HepG2 (cell line): ENCODE results near the gene RNPEPL1. TPM values are rescaled to one million over a fixed set of nuclear protein-coding genes. Genes with fewer than 3 reads are reported as not detected.

ENCODE experiments used
- AKNA ChIP-seq: sonication (generic); formaldehyde crosslinking; IDR thresholded peaks from 2 replicates; pipeline ENCODE4 v1.4.0; 2020; ENCODE audit warnings: missing genetic modification reagents, borderline replicate concordance
- CREBL2 ChIP-seq: sonication (generic); formaldehyde crosslinking; IDR thresholded peaks from 2 replicates; pipeline ENCODE4 v1.8.1; 2023; ENCODE audit warnings: missing genetic modification reagents, mild to moderate bottlenecking, borderline replicate concordance
- ERF ChIP-seq: IDR thresholded peaks from 2 replicates; pipeline ENCODE4 v1.6.1; 2018; ENCODE audit warnings: missing biosample characterization, missing genetic modification reagents
- HINFP ChIP-seq: sonication (generic); formaldehyde crosslinking; IDR thresholded peaks from 2 replicates; pipeline ENCODE4 v1.4.0; 2020; ENCODE audit warnings: low read depth, mild to moderate bottlenecking, missing genetic modification reagents
- HMGXB4 ChIP-seq, 2 experiments: sonication (generic) in 1 of 2; formaldehyde crosslinking in 1 of 2; IDR thresholded peaks; 2 replicates each; pipeline versions ENCODE4 v1.4.0 to v1.6.1; 2018 to 2020; ENCODE audit warnings: missing genetic modification reagents in 2 of 2, borderline replicate concordance in 1 of 2, low read depth in 1 of 2, mild to moderate bottlenecking in 1 of 2, missing biosample characterization in 1 of 2
- IKZF5 ChIP-seq: IDR thresholded peaks from 2 replicates; pipeline ENCODE4 v1.6.1; 2018; ENCODE audit warnings: missing genetic modification reagents, mild to moderate bottlenecking, missing compliant biosample characterization
- KAT8 ChIP-seq: IDR thresholded peaks from 2 replicates; pipeline ENCODE4 v1.6.1; 2016; ENCODE audit warnings: missing genetic modification reagents, missing compliant biosample characterization
- PCBP1 ChIP-seq: fragments of 200-400 bp; formaldehyde crosslinking; IDR thresholded peaks from 2 replicates; pipeline ENCODE4 v1.6.1; 2017; ENCODE audit warnings: mild to moderate bottlenecking, low read depth, low read length, borderline replicate concordance
- PHF20 ChIP-seq: sonication (generic); formaldehyde crosslinking; IDR thresholded peaks from 2 replicates; pipeline ENCODE4 v1.5.0; 2020; ENCODE audit warnings: mild to moderate bottlenecking, missing genetic modification reagents
- SMAD9 ChIP-seq: sonication (generic); formaldehyde crosslinking; IDR thresholded peaks from 2 replicates; pipeline ENCODE4 v1.5.1; 2020; ENCODE audit warnings: mild to moderate bottlenecking, missing genetic modification reagents
- SMYD3 ChIP-seq: sonication (generic); formaldehyde crosslinking; IDR thresholded peaks from 2 replicates; pipeline ENCODE4 v1.8.1; 2023; ENCODE audit warnings: mild to moderate bottlenecking, missing genetic modification reagents
- SRSF4 ChIP-seq: fragments of 200-400 bp; formaldehyde crosslinking; IDR thresholded peaks from one replicate; pipeline ENCODE4 v1.6.1; 2018; ENCODE audit warnings: mild to moderate bottlenecking, low read depth, low read length, moderate library complexity; ENCODE audit not compliant: poor library complexity, severe bottlenecking
- ZBTB26 ChIP-seq: IDR thresholded peaks from 2 replicates; pipeline ENCODE4 v1.6.1; 2016; ENCODE audit warnings: missing compliant biosample characterization, missing genetic modification reagents, borderline replicate concordance
- ZNF225 ChIP-seq: sonication (generic); formaldehyde crosslinking; IDR thresholded peaks from 2 replicates; pipeline ENCODE4 v1.4.0; 2020; ENCODE audit warnings: mild to moderate bottlenecking, missing genetic modification reagents
- ZNF317 ChIP-seq: sonication (generic); formaldehyde crosslinking; IDR thresholded peaks from 2 replicates; pipeline ENCODE4 v1.5.0; 2020; ENCODE audit warnings: mild to moderate bottlenecking, missing genetic modification reagents
- ZNF510 ChIP-seq: sonication (generic); formaldehyde crosslinking; IDR thresholded peaks from 2 replicates; pipeline ENCODE4 v1.4.0; 2020; ENCODE audit warnings: low read depth, mild to moderate bottlenecking, missing genetic modification reagents
- ZNF747 ChIP-seq: sonication (generic); formaldehyde crosslinking; IDR thresholded peaks from 2 replicates; pipeline ENCODE4 v1.8.1; 2023; ENCODE audit warnings: missing genetic modification reagents, mild to moderate bottlenecking, borderline replicate concordance
- polyA plus RNA-seq, 8 experiments: library from polyadenylated mRNA; depleted of rRNA in 3 of 8; stranded (reverse) in 7 of 8; unstranded in 1 of 8; fragments of >200 nt; fragmentation: Illumina TruSeq in 4 of 8; extraction: Trizol in 4 of 8; gene quantifications; 2 replicates each; pipeline versions ENCODE4 v1.2.1 to v1.2.3, GENCODE V29; 2011 to 2016; ENCODE audit warnings: low read depth in 4 of 8, missing spikeins in 1 of 8, mixed read lengths in 1 of 8; ENCODE audit not compliant: insufficient read depth in 1 of 8
- total RNA-seq, 5 experiments: library from RNA; depleted of rRNA; stranded (reverse); fragments of >200 nt; fragmentation: Illumina TruSeq; extraction: Trizol; gene quantifications; 2 replicates each; pipeline ENCODE4 v1.2.3, GENCODE V29; 2016; ENCODE audit warnings: low read depth in 1 of 5

Gene RNPEPL1
- total and polyA plus RNA-seq, 2 of the 13 experiments (the other 11 are each of a cell fraction or from before 2014, with no cell fraction given) = 13.0 to 18.0 TPM

GRCh38 chr2:240567872-240568677, at the start of gene RNPEPL1 (continued):
- no peak for TF ChIP-seq CREBL2 (CRISPR knock-in tag)
- TF ChIP-seq KAT8 (CRISPR knock-in tag) = no peak
- TF ChIP-seq SMYD3 (CRISPR knock-in tag) = no peak
- no peak; the same call in 1 of the 2 replicates for TF ChIP-seq ZNF747 (CRISPR knock-in tag)
- no peak for TF ChIP-seq AKNA
- TF ChIP-seq ZNF317 (CRISPR knock-in tag) = no peak
- TF ChIP-seq HMGXB4 (CRISPR knock-in tag; IDR thresholded peaks at IDR 0.05; ENCODE audit: borderline replicate concordance in 1 of 2, low read depth in 1 of 2) = peak in 1 of 2 experiments; percentile 28; a peak in 1 of 4 replicates
- TF ChIP-seq HINFP (CRISPR knock-in tag) = no peak
- no peak for TF ChIP-seq ERF (CRISPR knock-in tag)
- TF ChIP-seq ZNF510 = no peak
- TF ChIP-seq SMAD9 (CRISPR knock-in tag) = no peak
- TF ChIP-seq PCBP1 = no peak
- no peak; the same call in 1 of the 2 replicates for TF ChIP-seq IKZF5 (CRISPR knock-in tag)
- 0 out of 2 replicates have a peak, but pooled peaks have one; percentile 38 for TF ChIP-seq ZBTB26 (CRISPR knock-in tag)
- peak; percentile 46; the same call in 1 of the 2 replicates for TF ChIP-seq ZNF225 (CRISPR knock-in tag)
- no peak for TF ChIP-seq SRSF4
- no peak for TF ChIP-seq PHF20 (CRISPR knock-in tag)
